Colonic mucosa (tissue), 4 donors: Measurements from ENCODE around the gene CD44. TPM values are rescaled to one million over a fixed set of nuclear protein-coding genes. Genes with fewer than 3 reads are reported as not detected.

ENCODE experiments used
- DNase-seq: peaks from one replicate; pipeline ENCODE4 v3.0.0-alpha.2; 2020
- H3K27ac ChIP-seq: fragments of 200-600 bp; one replicate; pipeline ENCODE4 v1.8.0; 2021
- H3K27me3 ChIP-seq: fragments of 200-600 bp; one replicate; pipeline ENCODE4 v1.8.0; 2021
- H3K36me3 ChIP-seq: fragments of 200-600 bp; one replicate; pipeline ENCODE4 v1.8.0; 2021
- H3K4me1 ChIP-seq: fragments of 200-600 bp; one replicate; pipeline ENCODE4 v1.8.0; 2021; ENCODE audit warnings: mild to moderate bottlenecking
- H3K4me3 ChIP-seq: fragments of 200-600 bp; one replicate; pipeline ENCODE4 v1.8.0; 2021
- H3K9ac ChIP-seq, 2 donors: one replicate each; pipeline ENCODE4 v1.7.0; 2013; ENCODE audit warnings: control low read depth in 2 of 2, low read depth in 2 of 2, low read length in 2 of 2
- H3K9me3 ChIP-seq: fragments of 200-600 bp; one replicate; pipeline ENCODE4 v1.8.0; 2021
- intact Hi-C: fragments of 100-400 bp; cut with DNase I; formaldehyde crosslinking; loops from one replicate; pipeline ENCODE4 v1.14.1; 2022
- total RNA-seq, 2 donors: library from RNA; stranded (reverse); fragmentation: NEBNext Ultra II Directional in 1 of 2; extraction: Animal tissue kit (Norgen Biotek cat#: 25700) in 1 of 2; gene quantifications; one replicate each; pipeline ENCODE4 v1.2.1, GENCODE V29; 2021
- TF ChIP-seq, protein P1 (sequence below): fragments of 200-600 bp; IDR thresholded peaks from one replicate; pipeline ENCODE4 v1.8.0; 2022; ENCODE audit warnings: antibody characterized with exemption, mild to moderate bottlenecking
- donor health status: healthy.
- donor health status: DM: no; HTN: no; CAD: no.
- donor health status: DM: no; HTN: no; CAD: no.

Gene CD44
- total RNA-seq, 2 donors from 2014 or later, result 152 to 171 TPM

DNA sequence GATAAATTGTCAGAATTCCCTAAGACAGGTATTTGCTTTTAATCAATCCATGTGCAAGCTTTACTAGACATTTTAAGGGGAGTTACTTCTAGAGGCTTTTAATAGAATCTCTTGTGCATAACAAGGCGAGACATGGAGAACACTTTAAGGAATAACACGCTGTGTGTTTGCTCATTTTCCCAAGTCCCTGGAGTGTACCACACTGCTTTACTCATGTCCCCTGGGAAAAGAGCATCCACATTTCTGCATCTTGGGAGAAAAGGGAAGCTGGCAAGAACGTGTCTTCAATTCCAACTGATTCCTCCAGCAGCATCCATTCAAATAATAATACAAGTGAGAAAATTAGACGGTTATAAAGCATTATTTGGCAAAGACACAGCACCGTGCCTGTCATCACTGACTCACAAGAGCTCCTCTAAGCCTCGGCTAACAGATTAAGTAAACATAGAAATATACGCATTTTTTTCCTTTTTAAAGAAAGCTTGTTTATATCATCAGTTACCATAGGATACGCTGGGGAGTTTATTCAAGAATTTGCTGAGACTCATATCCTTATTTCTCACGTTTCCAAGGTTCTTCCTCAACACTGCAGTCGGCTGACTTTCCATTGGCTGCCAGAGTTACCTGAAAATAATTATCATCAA lies 121.5 kb downstream of the CD44 start:
- intact Hi-C loops, result no loop called here
- H3K36me3 ChIP-seq, result no peaks in the 10 kb centered on the region
- TF ChIP-seq, protein P1, sequence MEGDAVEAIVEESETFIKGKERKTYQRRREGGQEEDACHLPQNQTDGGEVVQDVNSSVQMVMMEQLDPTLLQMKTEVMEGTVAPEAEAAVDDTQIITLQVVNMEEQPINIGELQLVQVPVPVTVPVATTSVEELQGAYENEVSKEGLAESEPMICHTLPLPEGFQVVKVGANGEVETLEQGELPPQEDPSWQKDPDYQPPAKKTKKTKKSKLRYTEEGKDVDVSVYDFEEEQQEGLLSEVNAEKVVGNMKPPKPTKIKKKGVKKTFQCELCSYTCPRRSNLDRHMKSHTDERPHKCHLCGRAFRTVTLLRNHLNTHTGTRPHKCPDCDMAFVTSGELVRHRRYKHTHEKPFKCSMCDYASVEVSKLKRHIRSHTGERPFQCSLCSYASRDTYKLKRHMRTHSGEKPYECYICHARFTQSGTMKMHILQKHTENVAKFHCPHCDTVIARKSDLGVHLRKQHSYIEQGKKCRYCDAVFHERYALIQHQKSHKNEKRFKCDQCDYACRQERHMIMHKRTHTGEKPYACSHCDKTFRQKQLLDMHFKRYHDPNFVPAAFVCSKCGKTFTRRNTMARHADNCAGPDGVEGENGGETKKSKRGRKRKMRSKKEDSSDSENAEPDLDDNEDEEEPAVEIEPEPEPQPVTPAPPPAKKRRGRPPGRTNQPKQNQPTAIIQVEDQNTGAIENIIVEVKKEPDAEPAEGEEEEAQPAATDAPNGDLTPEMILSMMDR, result no peak
- no peak for DNase-seq
- H3K4me3 ChIP-seq, result no peak overlapping the region
- H3K4me1 ChIP-seq, result no peaks in the 10 kb centered on the region
- no peak overlapping the region for H3K9ac ChIP-seq
- H3K9me3 ChIP-seq, result no peaks in the 10 kb centered on the region
- H3K27ac ChIP-seq, result no peak overlapping the region
- no peaks in the 10 kb centered on the region for H3K27me3 ChIP-seq

DNA sequence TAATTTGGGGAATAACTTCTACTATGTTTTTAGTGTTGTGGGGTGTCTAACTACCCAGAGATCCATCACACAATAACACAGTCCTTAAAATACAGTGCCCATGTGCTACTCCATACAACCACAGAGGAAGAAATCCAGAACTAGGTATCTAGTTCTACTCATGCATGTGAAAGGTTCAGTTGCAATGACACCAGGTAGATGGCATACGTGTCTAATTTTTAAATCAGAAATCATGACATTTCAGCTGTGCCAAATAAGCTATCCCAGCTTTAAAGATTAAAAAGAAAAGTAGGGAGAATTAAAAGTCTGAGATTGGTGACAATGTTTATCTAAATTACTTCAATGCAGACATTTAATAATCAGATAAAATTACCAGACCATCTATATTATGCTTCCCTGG lies 122.2 kb downstream of the CD44 start:
- Histone ChIP-seq H3K9ac (no peak overlapping the region), H3K27ac (no peak overlapping the region), H3K27me3 (no peaks in the 10 kb centered on the region), H3K4me1 (no peaks in the 10 kb centered on the region), H3K9me3 (no peaks in the 10 kb centered on the region), H3K4me3 (no peak overlapping the region), H3K36me3 (no peaks in the 10 kb centered on the region)
- intact Hi-C loops, result no loop called here
- no peak for DNase-seq
- TF ChIP-seq, protein P1, result no peak

DNA sequence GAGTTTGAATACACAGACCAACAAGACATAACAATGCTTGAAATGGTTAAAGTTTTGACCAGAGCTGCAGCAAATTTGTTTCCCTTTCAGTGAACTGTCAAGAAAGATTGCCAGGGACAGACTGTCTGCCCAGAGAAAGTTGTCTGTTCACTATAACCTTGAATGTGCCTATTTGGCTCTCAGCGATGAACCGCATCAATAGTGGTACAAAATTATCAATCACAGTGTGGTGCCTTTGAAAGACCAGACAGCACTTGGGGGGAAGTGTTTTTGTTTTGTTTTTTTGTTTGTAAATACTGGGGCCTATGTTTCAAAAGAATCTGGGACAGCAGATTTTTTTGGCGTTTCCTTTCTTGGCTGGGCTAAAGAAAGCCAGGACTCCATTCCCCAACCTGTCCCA lies 123.1 kb downstream of the CD44 start:
- Histone ChIP-seq H3K4me3 (no peak overlapping the region), H3K27me3 (no peaks in the 10 kb centered on the region), H3K9me3 (no peaks in the 10 kb centered on the region), H3K27ac (no peak overlapping the region), H3K36me3 (no peaks in the 10 kb centered on the region), H3K9ac (no peak overlapping the region), H3K4me1 (no peaks in the 10 kb centered on the region)
- intact Hi-C loops, result no loop called here
- no peak for DNase-seq
- TF ChIP-seq, protein P1, result no peak

DNA sequence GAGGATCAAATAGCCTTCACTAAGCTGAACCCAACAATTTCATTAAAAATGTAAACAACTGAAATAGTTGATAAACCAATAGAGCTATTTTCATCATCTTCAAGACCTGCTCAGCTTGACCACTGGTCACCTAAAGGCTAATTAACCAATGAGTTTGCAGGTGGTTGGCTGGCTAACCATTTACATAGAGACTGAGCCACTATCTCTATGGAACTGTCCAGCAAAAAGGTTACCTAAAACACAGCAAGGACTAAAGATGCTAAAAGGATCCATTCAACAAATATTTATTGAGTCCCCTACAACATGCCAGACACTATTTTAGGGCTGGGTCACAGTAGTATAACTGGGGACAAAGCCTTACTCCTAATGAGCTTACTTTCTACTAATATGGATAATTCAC lies 123.8 kb downstream of the CD44 start:
- no peak overlapping the region for H3K27ac ChIP-seq
- TF ChIP-seq, protein P1, result no peak
- no peaks in the 10 kb centered on the region for H3K9me3 ChIP-seq
- no peak for DNase-seq
- no peaks in the 10 kb centered on the region for H3K36me3 ChIP-seq
- H3K27me3 ChIP-seq, result no peaks in the 10 kb centered on the region
- H3K4me3 ChIP-seq, result no peak overlapping the region
- intact Hi-C loops, result no loop called here
- H3K4me1 ChIP-seq, result no peaks in the 10 kb centered on the region
- no peak overlapping the region for H3K9ac ChIP-seq

DNA sequence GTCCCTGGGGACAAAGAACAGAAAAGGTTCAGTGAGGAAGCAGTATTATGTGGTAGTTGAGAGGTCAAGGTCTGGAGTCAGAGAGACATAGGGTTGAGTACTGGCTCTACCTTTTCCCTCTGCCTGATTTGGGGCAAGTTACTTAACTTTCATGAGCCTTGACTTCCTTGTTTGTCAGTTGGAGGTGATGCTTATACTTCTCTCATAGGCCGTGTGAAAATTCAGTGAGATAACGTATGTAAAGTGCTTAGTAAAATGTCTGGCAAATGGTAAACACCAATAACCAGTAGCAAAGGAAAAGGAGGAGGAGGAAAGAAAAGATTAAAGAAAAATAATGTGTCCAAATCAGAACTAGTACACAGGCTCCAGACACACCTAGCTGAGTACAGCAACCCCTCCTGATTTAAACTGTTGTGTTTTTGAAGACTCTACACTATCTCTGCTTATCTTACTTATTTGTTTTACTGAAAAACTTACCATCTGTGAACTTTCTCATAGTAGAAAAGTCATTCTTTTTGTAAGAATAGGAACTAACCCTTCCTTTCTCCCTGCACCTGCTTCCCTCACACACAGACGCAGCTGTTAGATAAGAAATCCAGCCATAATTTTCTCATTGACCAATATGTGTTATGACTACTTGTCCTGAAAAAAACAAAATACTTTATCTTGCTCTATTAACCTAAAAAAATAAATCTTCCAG lies 126.9 kb downstream of the CD44 start:
- TF ChIP-seq, protein P1, result no peak
- H3K9me3 ChIP-seq, result no peaks in the 10 kb centered on the region
- no peak overlapping the region for H3K27ac ChIP-seq
- H3K27me3 ChIP-seq, result no peaks in the 10 kb centered on the region
- no peaks in the 10 kb centered on the region for H3K36me3 ChIP-seq
- H3K4me1 ChIP-seq, result no peaks in the 10 kb centered on the region
- no peak overlapping the region for H3K4me3 ChIP-seq
- no peak for DNase-seq
- intact Hi-C loops, result no loop called here
- no peak overlapping the region for H3K9ac ChIP-seq
